ENCODE data around the gene NTN1.
A peak's percentile ranks its signal among the peaks of the same experiment; 100 is the strongest.

The NTN1 gene

DNA sequence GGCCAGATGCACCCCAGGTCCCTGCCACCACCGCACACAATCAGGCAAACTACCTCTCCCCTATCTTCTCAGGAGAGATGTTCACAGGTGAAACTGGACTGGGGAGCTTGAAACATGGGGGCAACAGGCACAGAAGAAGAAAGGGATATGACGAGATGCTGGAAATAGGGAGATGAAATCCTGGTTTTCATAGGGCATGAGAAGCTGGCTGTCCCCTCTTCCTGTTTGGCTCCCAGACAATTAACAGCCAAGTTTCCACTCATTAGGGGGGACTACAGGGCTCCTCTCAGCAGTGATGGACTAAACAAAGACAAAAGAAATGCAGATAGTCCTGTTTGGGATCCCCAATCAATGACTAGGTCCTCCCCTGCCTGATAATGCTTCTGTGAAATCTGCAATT is 266.0 kb downstream of the NTN1 start:
- no peak for DNase-seq

DNA sequence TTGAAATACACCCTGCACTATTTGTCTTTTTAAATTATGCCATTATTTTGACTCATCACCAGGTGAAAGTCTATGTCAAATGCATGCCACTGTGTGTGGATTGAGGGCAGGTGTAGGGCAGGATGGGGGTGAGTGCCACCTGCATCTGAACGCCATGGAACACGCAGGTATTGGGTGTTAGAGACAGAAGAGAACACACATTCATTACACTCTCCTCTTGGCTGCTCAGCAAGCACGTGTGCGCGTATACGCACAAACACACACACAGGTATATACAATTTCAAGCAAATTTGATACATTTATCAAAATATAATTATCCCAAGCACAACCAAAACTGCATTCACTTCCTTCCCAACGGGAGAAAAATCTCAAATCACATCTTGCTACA is 268.9 kb downstream of the NTN1 start:
- DNase-seq: no peak

DNA sequence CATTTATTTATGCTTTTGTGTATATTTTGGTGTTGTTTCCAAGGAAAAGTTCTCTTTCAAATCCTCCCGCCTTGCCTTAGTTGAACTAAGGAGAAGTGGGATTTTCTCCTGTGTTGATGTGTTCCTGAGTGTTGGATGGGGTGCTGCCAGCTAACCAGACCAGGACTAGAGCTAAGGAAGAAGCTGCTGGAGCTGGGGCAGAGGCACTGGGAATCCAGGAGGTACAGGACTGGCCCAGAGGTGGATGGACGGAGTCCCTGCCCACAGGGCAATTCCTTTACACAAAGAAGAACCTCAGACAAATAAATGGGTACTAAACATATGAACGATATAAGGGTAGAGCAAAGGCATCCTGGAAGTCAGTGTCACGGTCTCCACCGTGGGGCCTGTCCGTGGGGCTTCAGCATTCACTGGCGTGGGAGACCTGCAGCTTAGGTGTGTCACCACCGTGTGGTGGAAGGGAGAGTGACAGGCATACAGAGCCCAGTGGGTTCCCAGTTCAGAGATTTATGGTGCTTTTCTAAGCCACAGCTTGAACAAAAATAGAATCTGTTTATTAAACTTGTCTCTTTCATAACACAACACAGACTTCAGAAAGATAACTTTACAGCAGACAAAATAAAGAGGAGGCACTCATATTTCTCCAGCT is 270.7 kb downstream of the NTN1 start:
- DNase-seq: peak in 2 of 3 donors; percentile 16 to 27

DNA sequence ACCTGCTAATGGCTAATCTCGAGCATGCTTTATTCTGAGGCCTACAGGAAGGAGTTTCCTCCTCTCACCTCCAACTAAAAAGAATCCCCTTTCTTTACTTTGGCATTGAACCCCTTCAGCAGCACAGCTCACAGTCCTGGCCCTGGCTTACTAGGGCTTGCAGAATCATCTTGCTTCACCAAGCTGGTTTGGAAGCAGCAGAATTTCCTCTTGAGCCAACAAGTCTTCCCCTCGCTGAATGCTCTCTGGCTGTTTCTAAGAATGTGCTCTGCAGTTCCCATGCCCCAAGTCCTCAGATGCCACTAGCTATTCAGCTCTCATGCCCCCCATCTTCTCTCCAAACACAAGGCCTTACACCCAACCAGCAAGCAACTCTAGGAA is 271.2 kb downstream of the NTN1 start:
- DNase-seq: no peak
